Osteoblast (primary cell): ENCODE data around the gene REPS1. TPM values are rescaled to one million over a fixed set of nuclear protein-coding genes. Genes with fewer than 3 reads are reported as not detected.

ENCODE experiments used
- DNase-seq: peaks from one replicate; pipeline ENCODE4 v3.0.0; 2011; ENCODE audit warnings: low spot score, mixed read lengths; ENCODE audit not compliant: insufficient read length; ENCODE audit errors: missing footprints
- H2AFZ ChIP-seq: 2 replicates; pipeline ENCODE4 v1.6.0; 2011; ENCODE audit warnings: mild to moderate bottlenecking, low read length
- H3K27ac ChIP-seq: 2 replicates; pipeline ENCODE4 v1.5.1; 2011; ENCODE audit warnings: mild to moderate bottlenecking, low read depth, low read length, moderate library complexity
- H3K27me3 ChIP-seq: 2 replicates; pipeline ENCODE4 v1.6.0; 2012; ENCODE audit warnings: mild to moderate bottlenecking, control low read depth, inconsistent platforms, low read length, moderate library complexity; ENCODE audit not compliant: insufficient read depth
- H3K36me3 ChIP-seq: 2 replicates; pipeline ENCODE4 v1.5.1; 2011; ENCODE audit warnings: mild to moderate bottlenecking, low read length, control low read depth, moderate library complexity; ENCODE audit not compliant: insufficient read depth
- H3K4me1 ChIP-seq: 2 replicates; pipeline ENCODE4 v1.5.1; 2011; ENCODE audit warnings: mild to moderate bottlenecking, low read length, control low read depth, moderate library complexity; ENCODE audit not compliant: insufficient read depth
- H3K4me2 ChIP-seq: 2 replicates; pipeline ENCODE4 v1.6.0; 2011; ENCODE audit warnings: mild to moderate bottlenecking, low read length; ENCODE audit not compliant: insufficient read depth
- H3K4me3 ChIP-seq: fragments of 200-600 bp; sonication (generic); 3 replicates; pipeline ENCODE4 v1.5.1; 2012; ENCODE audit warnings: mild to moderate bottlenecking, low read length, inconsistent platforms; ENCODE audit not compliant: insufficient read depth
- H3K79me2 ChIP-seq: 2 replicates; pipeline ENCODE4 v1.6.0; 2012; ENCODE audit warnings: mild to moderate bottlenecking, low read length, control low read depth, inconsistent platforms; ENCODE audit not compliant: insufficient read depth
- H3K9me3 ChIP-seq: 2 replicates; pipeline ENCODE4 v1.5.1; 2011; ENCODE audit warnings: low read depth, low read length, control low read depth
- H4K20me1 ChIP-seq: 2 replicates; pipeline ENCODE4 v1.6.0; 2012; ENCODE audit warnings: mild to moderate bottlenecking, low read length, control low read depth; ENCODE audit not compliant: insufficient read depth
- total RNA-seq: library from RNA; depleted of rRNA; stranded (reverse); fragments of >200 nt; gene quantifications from 2 replicates; pipeline ENCODE4 v1.2.3, GENCODE V29; 2012
- TF ChIP-seq, protein P1 (sequence below): IDR thresholded peaks from 2 replicates; pipeline ENCODE4 v1.5.1; 2011; ENCODE audit warnings: mild to moderate bottlenecking, low read depth, low read length, moderate library complexity; ENCODE audit errors: extremely low read depth

Gene REPS1
- total RNA-seq, 1 donor: 43.1 TPM

DNA sequence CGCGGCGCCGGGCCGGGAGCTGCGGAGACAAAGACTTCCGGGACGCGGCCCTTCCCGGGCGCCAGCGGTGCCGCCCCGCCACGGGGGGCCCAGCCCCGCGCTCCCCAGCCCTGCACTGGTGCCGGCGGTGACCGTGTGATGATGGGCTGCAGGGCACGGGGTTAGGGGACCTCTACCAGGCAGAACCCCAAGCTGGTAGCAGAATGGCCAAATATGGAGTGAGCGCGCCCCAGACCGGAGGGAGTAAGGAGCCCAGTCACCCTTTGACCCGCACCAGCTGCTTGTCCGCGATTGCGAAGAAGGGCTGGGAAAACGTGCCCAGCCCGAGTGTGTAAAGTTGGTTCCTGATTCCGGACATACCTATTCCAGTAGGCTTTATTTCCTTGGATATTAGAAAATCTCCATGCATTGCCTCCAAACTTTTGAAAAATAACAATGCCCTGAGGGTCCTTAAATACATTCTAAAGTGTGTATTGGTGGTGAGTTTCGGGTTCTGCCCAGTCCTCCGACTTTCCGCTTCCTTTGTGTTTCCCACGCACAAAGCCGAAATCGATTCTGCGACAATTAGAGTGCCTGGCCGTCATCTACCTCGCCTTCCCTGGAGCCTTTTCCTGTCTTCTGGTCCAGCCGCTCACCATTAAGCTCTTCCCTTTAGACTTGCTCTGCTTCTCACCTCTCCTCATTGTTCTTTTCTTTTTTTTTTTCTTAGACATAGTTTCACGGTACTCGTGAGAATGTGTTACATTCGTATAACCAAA, 41.6 kb upstream of the REPS1 start:
- peak overlapping the region; percentile 91 for H2AFZ ChIP-seq
- peaks cover 11% of the 10 kb centered on the region for H4K20me1 ChIP-seq
- H3K9me3 ChIP-seq: no peaks in the 10 kb centered on the region
- H3K27ac ChIP-seq: peak overlapping the region; percentile 70
- peaks cover 57% of the 10 kb centered on the region for H3K79me2 ChIP-seq
- peak overlapping the region; percentile 96 for H3K4me2 ChIP-seq
- no peaks in the 10 kb centered on the region for H3K36me3 ChIP-seq
- TF ChIP-seq, protein P1, sequence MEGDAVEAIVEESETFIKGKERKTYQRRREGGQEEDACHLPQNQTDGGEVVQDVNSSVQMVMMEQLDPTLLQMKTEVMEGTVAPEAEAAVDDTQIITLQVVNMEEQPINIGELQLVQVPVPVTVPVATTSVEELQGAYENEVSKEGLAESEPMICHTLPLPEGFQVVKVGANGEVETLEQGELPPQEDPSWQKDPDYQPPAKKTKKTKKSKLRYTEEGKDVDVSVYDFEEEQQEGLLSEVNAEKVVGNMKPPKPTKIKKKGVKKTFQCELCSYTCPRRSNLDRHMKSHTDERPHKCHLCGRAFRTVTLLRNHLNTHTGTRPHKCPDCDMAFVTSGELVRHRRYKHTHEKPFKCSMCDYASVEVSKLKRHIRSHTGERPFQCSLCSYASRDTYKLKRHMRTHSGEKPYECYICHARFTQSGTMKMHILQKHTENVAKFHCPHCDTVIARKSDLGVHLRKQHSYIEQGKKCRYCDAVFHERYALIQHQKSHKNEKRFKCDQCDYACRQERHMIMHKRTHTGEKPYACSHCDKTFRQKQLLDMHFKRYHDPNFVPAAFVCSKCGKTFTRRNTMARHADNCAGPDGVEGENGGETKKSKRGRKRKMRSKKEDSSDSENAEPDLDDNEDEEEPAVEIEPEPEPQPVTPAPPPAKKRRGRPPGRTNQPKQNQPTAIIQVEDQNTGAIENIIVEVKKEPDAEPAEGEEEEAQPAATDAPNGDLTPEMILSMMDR: no peak
- no peaks in the 10 kb centered on the region for H3K27me3 ChIP-seq
- H3K4me3 ChIP-seq: peak overlapping the region; percentile 96
- H3K4me1 ChIP-seq: peaks cover 18% of the 10 kb centered on the region
- peak; percentile 87 for DNase-seq

DNA sequence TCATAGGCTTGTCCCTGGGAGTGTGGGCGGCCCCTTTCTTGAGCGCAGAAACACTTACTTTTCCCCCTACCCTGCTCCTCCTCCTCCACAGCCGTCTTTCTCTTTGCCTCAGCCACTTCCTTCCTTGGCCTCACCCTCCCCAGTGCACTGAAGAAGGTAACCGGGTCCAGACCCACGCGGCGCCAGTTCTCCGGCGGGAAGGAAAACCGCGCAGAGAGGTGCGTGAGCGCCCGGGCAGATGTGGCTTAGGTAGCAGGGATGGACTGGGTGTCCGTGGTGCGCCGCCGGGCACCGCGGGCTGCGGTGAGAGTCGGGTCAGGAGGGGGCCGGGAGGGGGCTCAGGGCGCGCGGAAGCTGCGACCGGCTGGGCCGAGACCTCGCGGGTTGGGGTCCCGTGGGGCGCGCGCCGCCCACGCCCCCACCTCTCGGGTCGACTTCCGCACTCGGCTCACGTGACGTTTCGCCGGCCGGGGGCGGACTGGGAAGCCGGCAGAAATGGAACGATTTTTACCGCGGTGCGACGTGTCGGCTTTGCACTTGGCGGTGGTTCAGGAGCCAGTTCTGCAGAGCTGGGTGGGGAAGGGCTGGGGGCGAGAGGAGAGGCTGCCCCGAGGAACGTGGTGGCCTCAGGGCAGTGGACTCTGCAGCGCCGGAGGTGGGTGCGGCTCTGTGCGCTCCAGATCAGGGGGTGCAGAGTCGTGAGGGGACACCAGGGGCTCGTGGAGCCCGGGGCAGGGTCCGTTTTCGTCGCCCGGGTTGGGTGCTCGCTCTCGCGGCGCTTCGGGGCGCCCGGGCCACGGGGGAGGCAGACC, 40.8 kb upstream of the REPS1 start, which contains the start of gene ABRACL:
Gene ABRACL (plus strand): TSS at position 88 of the 812 bp plus-strand sequence. CDS start 5,416 bp downstream, outside the sequence.
- peaks cover 55% of the 10 kb centered on the region for H3K79me2 ChIP-seq
- peak within 1 kb of the TSS; percentile 96 for H3K4me3 ChIP-seq
- H4K20me1 ChIP-seq: peaks cover 11% of the 10 kb centered on the region
- peak within 1 kb of the TSS; percentile 96 for H3K4me2 ChIP-seq
- no peaks in the 10 kb centered on the region for H3K36me3 ChIP-seq
- no peaks in the 10 kb centered on the region for H3K9me3 ChIP-seq
- H3K4me1 ChIP-seq: peaks cover 18% of the 10 kb centered on the region
- H2AFZ ChIP-seq: peak within 1 kb of the TSS; percentile 91
- TF ChIP-seq, protein P1: no peak
- peak; percentile 91 for DNase-seq
- no peaks in the 10 kb centered on the region for H3K27me3 ChIP-seq
- H3K27ac ChIP-seq: peak within 1 kb of the TSS; percentile 70

DNA sequence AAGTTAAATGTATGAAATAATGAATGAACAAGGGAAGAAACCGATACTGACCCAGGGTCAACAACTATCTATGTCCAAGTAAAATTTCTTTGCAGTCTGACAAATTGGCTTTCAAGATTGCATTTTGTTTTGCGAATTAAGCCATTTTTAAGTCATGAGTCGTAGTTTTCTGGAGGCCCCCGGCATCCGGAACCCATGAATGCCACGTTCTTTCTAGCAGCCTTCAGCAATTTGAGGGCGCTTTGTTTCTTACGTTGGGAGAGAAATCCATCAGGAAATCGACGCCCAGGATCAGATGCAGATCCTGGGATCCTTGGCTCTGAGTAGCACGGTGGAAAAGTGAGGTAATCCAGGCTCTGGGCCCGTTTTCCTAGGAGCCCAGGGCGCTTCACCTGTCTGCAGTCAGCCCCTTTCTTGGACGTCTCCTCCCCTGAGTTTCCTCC, 40.2 kb upstream of the REPS1 start:
- peaks cover 18% of the 10 kb centered on the region for H3K4me1 ChIP-seq
- TF ChIP-seq, protein P1: no peak
- H3K4me2 ChIP-seq: peak overlapping the region; percentile 96
- peaks cover 48% of the 10 kb centered on the region for H3K79me2 ChIP-seq
- peak; percentile 85 for DNase-seq
- no peaks in the 10 kb centered on the region for H3K9me3 ChIP-seq
- no peaks in the 10 kb centered on the region for H3K36me3 ChIP-seq
- H3K27me3 ChIP-seq: no peaks in the 10 kb centered on the region
- peak overlapping the region; percentile 91 for H2AFZ ChIP-seq
- peak overlapping the region; percentile 96 for H3K4me3 ChIP-seq
- H4K20me1 ChIP-seq: peaks cover 7% of the 10 kb centered on the region
- peak overlapping the region; percentile 70 for H3K27ac ChIP-seq
